ENCODE measurements around the gene KCNJ18. TPM values are rescaled to one million over a fixed set of nuclear protein-coding genes. Genes with fewer than 3 reads are reported as not detected.
"Not testable (repeated sequence)": the region's sequence is repeated elsewhere in the genome, so short reads cannot be mapped to it uniquely, and the experiment has no call there.

The KCNJ18 gene
- polyA plus RNA-seq, 5 donors, result not detected

DNA sequence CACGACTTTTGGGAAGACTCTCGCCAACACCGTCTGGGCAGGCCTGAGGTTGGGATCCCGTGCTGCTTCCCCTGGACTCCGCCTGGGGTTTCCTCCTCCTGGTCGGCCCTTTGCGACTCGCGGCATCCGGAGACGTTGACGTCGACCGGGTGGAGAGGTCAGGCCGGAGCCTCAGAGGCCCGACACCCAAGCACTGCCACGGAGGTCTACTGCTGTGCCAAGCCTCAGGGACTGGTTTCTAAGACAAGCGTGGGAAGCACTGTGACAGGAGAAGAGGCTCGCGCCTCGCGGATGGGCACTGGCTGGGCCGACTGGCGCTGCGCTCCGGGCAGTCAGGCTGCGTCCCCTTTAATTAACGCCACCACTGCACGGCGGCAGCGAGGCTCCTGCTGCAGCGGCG is 7.9 kb upstream of the KCNJ18 start:
- not testable (repeated sequence) for DNase-seq

GRCh38 chr17:21685061-21685795 is 7.1 kb upstream of the KCNJ18 start:
- DNase-seq, result not testable (repeated sequence)

GRCh38 chr17:21686165-21687015 is 5.9 kb upstream of the KCNJ18 start:
- DNase-seq, result no peak

- no peak for DNase-seq
Observed at GRCh38 chr17:21687136-21687953, 5.0 kb upstream of the KCNJ18 start.

DNA sequence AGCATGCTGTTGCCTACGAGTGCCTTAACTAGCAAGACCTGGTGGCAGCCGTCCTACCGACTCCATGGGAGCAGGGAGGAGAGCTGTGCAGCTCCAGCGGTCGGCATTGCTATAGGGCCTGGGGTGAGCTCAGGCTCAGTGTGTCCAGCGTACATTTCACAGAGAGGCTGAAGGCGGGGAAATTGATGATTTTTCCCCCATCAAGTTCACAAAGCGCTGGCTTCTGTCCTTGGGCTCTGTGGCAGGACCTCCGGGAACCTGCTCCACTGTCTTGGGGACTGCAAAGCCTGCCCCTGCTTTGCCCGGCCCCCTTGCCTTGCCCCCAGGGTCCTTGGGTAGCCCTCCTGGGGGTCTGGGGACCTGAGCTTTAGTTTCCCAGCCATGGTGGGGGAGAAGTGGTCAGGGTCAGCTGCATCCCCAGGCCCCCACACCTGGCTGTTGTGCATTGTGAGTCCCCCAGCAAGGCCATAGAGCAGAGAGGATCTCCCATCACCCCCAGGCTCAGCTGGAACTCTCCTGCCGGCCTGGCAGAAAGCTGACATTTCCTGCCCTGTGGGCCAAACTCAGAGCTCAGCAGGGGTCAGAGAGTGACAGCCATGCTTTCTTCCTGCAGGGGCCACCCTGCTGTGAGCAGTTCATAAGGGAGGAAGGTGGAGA is 3.9 kb upstream of the KCNJ18 start:
- DNase-seq, result no peak

DNA sequence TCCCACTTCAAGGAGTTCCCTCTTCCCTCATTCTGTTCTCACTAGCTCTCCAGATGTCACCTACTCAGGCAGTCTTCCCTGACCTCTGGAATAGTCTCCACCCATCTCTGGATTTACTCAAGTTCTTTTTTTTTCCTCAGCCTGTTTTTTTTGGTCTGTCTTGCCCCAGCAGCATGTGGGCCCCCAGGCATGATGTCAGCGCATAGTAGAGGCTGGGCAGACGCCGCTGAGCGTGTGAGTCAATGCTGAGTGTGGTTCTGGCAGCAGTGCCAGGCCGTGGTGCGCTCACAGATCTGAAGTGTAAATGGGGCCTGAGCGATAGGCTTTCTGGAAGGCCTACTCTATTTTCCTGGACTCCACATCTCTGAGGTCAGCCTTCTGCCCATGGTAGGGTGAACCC is 2.7 kb upstream of the KCNJ18 start:
- DNase-seq, result peak in 1 of 2 donors; percentile 10

DNA sequence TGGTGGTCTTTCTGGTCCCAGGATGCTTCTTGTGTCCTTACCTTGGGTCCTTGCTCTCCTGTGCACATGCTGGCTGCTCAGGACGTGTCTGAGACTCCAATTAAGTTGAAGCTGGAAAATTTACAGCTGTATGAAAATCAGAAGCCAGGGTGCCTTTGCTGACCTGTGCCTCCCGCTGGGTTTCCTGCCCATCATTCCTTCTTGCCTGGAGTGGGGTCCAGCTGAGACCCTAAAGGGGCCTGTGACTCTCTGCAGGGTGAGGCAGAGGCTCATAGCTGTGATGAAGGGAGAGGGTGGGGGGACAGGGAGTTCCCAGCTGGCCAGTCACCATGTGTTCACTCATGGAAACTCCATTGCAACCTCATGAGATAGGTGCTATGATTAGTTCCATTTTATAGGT is 1.5 kb upstream of the KCNJ18 start:
- not testable (repeated sequence) for DNase-seq

DNA sequence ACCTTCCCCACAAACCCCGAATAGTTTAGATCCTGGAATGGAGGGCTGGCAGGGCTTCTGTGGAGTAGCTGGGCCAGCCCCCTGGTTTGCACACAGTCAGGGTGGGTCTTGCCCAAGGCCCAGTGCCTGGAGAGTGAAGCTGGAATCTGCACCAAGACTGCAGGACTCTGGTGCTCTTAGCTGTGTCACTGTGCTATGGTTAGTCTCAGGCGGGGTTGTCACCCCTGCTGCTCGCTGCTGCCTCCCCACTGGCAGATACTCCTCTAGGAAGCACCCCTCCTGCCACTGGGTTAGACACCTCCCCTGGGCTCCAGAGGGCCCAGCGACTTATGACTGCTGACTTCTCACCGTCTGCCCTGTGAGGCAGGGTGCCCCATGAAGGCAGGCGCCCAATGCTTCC is 842 bp upstream of the KCNJ18 start:
- not testable (repeated sequence) for DNase-seq

GRCh38 chr17:21692704-21693065 is 362 bp downstream of the KCNJ18 start:
- not testable (repeated sequence) for DNase-seq

GRCh38 chr17:21693391-21693796 is 1.1 kb downstream of the KCNJ18 start:
- DNase-seq, result not testable (repeated sequence)

DNA sequence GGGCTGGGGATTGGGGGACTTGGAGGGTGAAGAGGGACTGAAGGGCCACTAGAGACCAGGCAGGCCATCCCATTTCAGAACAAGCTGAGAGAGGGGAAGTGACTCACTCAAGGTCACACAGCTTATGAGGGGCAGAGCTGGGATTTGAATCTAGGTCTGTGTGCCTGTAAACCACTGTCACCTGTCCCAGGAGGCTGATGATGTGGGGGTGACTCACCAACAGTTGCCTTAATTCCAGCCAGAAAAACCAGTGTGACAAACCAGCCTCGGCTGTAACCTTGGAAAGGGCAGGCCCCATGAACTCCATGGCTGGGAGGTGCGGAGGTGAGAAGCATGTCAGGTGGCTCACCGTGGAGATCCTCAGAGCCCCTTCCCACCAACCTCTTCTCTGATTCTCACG is 1.6 kb downstream of the KCNJ18 start:
- not testable (repeated sequence) for DNase-seq

DNA sequence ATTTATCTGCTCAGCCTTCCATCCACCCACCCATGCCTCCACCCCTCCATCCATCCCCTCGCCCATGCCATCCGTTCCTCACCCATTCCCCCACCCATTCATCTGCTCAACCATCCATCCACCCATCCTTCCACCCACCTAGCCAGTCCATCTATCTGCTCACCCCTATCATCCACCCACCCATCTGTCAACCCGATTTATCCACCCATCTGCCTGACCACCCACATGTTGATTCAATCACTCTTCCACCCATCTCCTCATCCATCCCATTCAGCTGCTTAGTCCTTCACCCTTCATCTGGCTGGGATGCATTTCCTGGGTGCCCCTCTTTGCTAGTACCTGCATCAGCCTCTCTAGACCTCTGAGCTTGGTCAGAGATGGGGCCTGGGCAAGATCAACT is 3.9 kb downstream of the KCNJ18 start:
- not testable (repeated sequence) for DNase-seq

DNA sequence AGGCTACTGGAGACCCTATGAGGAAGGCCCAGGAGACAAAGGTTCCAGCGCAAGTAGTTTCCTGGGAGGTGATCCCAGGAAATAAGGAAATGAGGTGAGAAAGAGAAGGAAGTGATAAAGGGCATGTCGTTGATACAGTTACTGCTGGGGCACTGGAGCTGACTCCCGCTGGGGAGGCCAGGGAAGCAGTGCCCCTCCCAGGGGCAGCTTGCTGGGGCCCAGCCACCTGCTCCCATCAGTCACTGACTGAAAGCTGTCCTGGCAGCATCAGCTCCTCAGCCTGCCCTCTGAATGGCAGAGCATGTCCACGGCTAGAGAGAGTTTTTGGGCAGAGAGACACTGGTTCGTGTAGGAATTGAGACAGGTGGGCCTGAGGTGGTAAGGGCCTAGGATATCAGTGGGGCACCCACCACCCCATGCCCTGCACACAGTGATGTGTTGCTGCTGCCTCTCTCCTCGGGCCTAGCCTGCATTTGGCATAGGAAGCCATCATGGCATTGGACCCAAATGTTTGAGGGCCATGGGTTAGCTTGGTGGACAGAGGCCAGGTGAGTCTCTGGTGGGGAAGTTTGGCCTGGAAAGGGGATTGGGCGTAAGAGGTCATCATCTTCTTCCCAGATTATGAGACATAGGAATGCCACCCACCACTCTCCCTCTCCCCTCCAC is 4.7 kb downstream of the KCNJ18 start:
- not testable (repeated sequence) for DNase-seq

- not testable (repeated sequence) for DNase-seq
Observed at GRCh38 chr17:21697508-21697860, 5.2 kb downstream of the KCNJ18 start.

GRCh38 chr17:21698437-21699075 is 6.2 kb downstream of the KCNJ18 start:
- DNase-seq, result not testable (repeated sequence)

DNA sequence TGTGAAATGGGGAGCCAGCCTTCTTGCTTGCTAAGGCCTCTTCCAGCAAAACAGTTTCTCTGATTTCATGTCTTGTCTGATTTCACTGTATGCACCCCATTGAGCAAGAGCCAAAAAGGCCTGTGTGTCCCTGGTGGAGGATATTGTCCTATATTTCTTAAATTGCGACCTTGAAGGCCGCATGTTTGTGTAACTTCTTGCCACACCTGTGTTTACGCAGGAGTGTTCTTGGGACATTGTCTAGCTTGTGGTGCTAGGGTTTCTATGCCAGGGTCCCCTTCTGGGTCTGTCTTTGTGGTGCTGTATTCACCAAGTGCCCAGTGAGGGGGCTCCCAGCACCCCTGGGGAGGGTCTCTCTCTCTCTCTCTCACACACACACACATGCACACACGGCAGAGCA is 6.8 kb downstream of the KCNJ18 start:
- not testable (repeated sequence) for DNase-seq

- not testable (repeated sequence) for DNase-seq
Observed at GRCh38 chr17:21699573-21700236, 7.4 kb downstream of the KCNJ18 start.

DNA sequence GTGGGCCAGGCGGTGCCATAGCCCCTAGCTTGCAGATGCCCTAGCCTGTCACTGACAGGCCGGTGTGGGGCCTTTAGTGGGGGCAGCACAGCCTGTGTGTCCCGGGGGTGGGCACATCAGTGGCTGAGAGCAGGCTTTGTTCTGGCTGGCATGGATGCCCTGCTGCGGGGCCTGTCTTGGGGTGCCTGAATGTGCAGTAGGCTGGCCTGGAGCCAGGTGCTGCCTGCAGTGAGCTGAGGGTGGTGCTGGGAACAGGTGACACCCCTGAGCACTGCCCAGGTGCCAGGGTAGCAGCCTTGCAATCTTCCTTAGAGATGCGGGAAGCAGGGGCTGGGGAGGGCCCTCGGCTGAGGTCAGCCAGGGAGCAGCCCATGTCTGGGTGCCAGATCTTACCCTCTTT is 8.8 kb downstream of the KCNJ18 start:
- DNase-seq, result not testable (repeated sequence)

- DNase-seq, result not testable (repeated sequence)
Observed at GRCh38 chr17:21702029-21702428, 9.7 kb downstream of the KCNJ18 start.

- not testable (repeated sequence) for DNase-seq
Observed at GRCh38 chr17:21702521-21702920, 10.2 kb downstream of the KCNJ18 start.

Measured in right lung (tissue), 5 donors.